ENCODE measurements around the gene RPS6KB2. TPM values are rescaled to one million over a fixed set of nuclear protein-coding genes. Genes with fewer than 3 reads are reported as not detected.

The RPS6KB2 gene
- total and polyA plus RNA-seq, 2 experiments from 2014 or later: 29.5 to 41.3 TPM

- Histone ChIP-seq H3K36me3 (ENCODE audit: insufficient read depth) (no peaks in the 10 kb centered on the region), H3K27ac (ENCODE audit: low read depth) (peak overlapping the region; percentile 63), H3K9me2 (ENCODE audit: insufficient read depth) (no peaks in the 10 kb centered on the region), H3F3A (replicated peaks; ENCODE audit: low read depth) (0 out of 2 replicates have a peak, but pooled peaks cover 6% of the 10 kb centered on the region), H3K4me1 (ENCODE audit: insufficient read depth) (peaks cover 17% of the 10 kb centered on the region), H3K27me3 (ENCODE audit: insufficient read depth) (no peaks in the 10 kb centered on the region), H2AFZ (no peak overlapping the region), H3K4me3 (peak overlapping the region; percentile 41; the same call in 1 of the 2 replicates), H3K4me2 (peak overlapping the region; percentile 72), H4K20me1 (replicated peaks; ENCODE audit: insufficient read depth) (peaks cover 8% of the 10 kb centered on the region; the same call in 1 of the 2 replicates), H3K79me2 (replicated peaks; ENCODE audit: insufficient read depth) (peaks cover 16% of the 10 kb centered on the region)
- no peak for DNase-seq (ENCODE audit: low spot score)
- TF ChIP-seq ZNF331 (CRISPR knock-in tag; IDR thresholded peaks at IDR 0.05; ENCODE audit: low read depth): no peak
- no peak for TF ChIP-seq POLR2AphosphoS5 (IDR thresholded peaks at IDR 0.05; ENCODE audit: low read depth)
- TF ChIP-seq EZH2 (IDR thresholded peaks at IDR 0.05; ENCODE audit: low read depth, unreplicated experiment): no peak
- Mint-ChIP-seq H3K27me3 (ENCODE audit: insufficient read depth, low read depth, poor library complexity) (peaks cover 16% of the 10 kb centered on the region), H3K27ac (peak overlapping the region; percentile 87), H3K4me3 (peak overlapping the region; percentile 43; the same call in 2 of the 3 replicates), H3K36me3 (ENCODE audit: low read depth) (peaks cover 47% of the 10 kb centered on the region), H3K4me1 (peaks cover 38% of the 10 kb centered on the region), H3K9me3 (no peaks in the 10 kb centered on the region)
- ATAC-seq: no peak
These were observed 32.1 kb upstream of the RPS6KB2 start for GRCh38 chr11:67396259-67396581.

DNA sequence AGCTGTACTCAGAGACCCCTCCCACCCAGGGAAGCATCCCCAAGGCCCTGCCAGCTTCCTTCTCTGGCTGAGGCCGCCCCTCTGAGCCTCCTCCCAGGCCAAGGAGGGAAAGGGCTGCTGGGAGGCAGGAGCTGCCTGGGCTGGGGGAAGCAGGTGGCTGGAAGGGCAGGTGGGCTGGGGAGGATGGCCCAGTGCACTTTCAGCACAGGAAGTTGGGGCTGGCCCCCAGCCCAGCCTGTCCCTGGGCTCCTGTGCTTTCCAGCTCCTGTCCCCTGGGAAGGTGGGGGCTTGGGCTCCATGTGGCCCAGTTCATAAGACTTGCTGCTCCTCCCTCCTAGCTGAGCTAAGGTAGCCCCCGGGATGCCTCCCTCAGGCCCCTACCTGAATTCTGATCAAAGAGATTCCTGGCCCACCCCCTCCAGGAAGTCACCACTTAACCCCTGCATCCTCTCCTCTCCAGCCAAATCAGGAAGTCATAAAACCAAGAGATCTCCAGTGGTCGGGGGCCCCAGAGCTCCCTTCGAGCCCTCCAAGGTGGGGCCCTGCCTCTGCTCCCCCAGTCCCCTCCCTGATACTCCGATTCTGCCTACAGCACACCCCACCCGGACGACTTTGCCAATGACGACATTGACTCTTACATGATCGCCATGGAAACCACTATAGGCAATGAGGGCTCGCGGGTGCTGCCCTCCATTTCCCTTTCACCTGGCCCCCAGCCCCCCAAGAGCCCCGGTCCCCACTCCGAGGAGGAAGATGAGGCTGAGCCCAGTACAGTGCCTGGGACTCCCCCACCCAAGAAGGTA is 31.5 kb upstream of the RPS6KB2 start:
- peaks cover 8% of the 10 kb centered on the region; the same call in 1 of the 2 replicates for H4K20me1 ChIP-seq (replicated peaks; ENCODE audit: insufficient read depth)
- H2AFZ ChIP-seq: no peak overlapping the region
- H3K4me3 Mint-ChIP-seq: peak overlapping the region; percentile 60; the same call in 2 of the 3 replicates
- H3K4me3 ChIP-seq: peak overlapping the region; percentile 41
- DNase-seq (ENCODE audit: low spot score) (peak; percentile 58), ATAC-seq (no peak)
- H3K4me2 ChIP-seq: peak overlapping the region; percentile 72
- peaks cover 17% of the 10 kb centered on the region for H3K4me1 ChIP-seq (ENCODE audit: insufficient read depth)
- peaks cover 47% of the 10 kb centered on the region for H3K36me3 Mint-ChIP-seq (ENCODE audit: low read depth)
- no peaks in the 10 kb centered on the region for H3K27me3 ChIP-seq (ENCODE audit: insufficient read depth)
- H3K36me3 ChIP-seq (ENCODE audit: insufficient read depth): no peaks in the 10 kb centered on the region
- H3K9me3 Mint-ChIP-seq: no peaks in the 10 kb centered on the region
- H3K27me3 Mint-ChIP-seq (ENCODE audit: insufficient read depth, low read depth, poor library complexity): peaks cover 14% of the 10 kb centered on the region
- TF ChIP-seq POLR2AphosphoS5 (IDR thresholded peaks at IDR 0.05; ENCODE audit: low read depth) (peak; percentile 40), JUNB (IDR thresholded peaks at IDR 0.05; ENCODE audit: unreplicated experiment) (no peak)
- peak overlapping the region; percentile 63 for H3K27ac ChIP-seq (ENCODE audit: low read depth)
- peaks cover 16% of the 10 kb centered on the region for H3K79me2 ChIP-seq (replicated peaks; ENCODE audit: insufficient read depth)
- peak overlapping the region; percentile 87 for H3K27ac Mint-ChIP-seq
- H3K4me1 Mint-ChIP-seq: peaks cover 36% of the 10 kb centered on the region
- 0 out of 2 replicates have a peak, but pooled peaks cover 4% of the 10 kb centered on the region for H3F3A ChIP-seq (replicated peaks; ENCODE audit: low read depth)
- H3K9me2 ChIP-seq (ENCODE audit: insufficient read depth): no peaks in the 10 kb centered on the region

GRCh38 chr11:67397536-67397935 is 30.8 kb upstream of the RPS6KB2 start:
- DNase-seq (ENCODE audit: low spot score): no peak
- no peak overlapping the region; the same call in 2 of the 3 replicates for H3K4me3 Mint-ChIP-seq
- TF ChIP-seq STAT1 (IDR thresholded peaks at IDR 0.05; ENCODE audit: unreplicated experiment) (no peak), CREB1 (CRISPR knock-in tag; IDR thresholded peaks at IDR 0.05; ENCODE audit: low read depth) (no peak)
- TF ChIP-seq, protein P1, sequence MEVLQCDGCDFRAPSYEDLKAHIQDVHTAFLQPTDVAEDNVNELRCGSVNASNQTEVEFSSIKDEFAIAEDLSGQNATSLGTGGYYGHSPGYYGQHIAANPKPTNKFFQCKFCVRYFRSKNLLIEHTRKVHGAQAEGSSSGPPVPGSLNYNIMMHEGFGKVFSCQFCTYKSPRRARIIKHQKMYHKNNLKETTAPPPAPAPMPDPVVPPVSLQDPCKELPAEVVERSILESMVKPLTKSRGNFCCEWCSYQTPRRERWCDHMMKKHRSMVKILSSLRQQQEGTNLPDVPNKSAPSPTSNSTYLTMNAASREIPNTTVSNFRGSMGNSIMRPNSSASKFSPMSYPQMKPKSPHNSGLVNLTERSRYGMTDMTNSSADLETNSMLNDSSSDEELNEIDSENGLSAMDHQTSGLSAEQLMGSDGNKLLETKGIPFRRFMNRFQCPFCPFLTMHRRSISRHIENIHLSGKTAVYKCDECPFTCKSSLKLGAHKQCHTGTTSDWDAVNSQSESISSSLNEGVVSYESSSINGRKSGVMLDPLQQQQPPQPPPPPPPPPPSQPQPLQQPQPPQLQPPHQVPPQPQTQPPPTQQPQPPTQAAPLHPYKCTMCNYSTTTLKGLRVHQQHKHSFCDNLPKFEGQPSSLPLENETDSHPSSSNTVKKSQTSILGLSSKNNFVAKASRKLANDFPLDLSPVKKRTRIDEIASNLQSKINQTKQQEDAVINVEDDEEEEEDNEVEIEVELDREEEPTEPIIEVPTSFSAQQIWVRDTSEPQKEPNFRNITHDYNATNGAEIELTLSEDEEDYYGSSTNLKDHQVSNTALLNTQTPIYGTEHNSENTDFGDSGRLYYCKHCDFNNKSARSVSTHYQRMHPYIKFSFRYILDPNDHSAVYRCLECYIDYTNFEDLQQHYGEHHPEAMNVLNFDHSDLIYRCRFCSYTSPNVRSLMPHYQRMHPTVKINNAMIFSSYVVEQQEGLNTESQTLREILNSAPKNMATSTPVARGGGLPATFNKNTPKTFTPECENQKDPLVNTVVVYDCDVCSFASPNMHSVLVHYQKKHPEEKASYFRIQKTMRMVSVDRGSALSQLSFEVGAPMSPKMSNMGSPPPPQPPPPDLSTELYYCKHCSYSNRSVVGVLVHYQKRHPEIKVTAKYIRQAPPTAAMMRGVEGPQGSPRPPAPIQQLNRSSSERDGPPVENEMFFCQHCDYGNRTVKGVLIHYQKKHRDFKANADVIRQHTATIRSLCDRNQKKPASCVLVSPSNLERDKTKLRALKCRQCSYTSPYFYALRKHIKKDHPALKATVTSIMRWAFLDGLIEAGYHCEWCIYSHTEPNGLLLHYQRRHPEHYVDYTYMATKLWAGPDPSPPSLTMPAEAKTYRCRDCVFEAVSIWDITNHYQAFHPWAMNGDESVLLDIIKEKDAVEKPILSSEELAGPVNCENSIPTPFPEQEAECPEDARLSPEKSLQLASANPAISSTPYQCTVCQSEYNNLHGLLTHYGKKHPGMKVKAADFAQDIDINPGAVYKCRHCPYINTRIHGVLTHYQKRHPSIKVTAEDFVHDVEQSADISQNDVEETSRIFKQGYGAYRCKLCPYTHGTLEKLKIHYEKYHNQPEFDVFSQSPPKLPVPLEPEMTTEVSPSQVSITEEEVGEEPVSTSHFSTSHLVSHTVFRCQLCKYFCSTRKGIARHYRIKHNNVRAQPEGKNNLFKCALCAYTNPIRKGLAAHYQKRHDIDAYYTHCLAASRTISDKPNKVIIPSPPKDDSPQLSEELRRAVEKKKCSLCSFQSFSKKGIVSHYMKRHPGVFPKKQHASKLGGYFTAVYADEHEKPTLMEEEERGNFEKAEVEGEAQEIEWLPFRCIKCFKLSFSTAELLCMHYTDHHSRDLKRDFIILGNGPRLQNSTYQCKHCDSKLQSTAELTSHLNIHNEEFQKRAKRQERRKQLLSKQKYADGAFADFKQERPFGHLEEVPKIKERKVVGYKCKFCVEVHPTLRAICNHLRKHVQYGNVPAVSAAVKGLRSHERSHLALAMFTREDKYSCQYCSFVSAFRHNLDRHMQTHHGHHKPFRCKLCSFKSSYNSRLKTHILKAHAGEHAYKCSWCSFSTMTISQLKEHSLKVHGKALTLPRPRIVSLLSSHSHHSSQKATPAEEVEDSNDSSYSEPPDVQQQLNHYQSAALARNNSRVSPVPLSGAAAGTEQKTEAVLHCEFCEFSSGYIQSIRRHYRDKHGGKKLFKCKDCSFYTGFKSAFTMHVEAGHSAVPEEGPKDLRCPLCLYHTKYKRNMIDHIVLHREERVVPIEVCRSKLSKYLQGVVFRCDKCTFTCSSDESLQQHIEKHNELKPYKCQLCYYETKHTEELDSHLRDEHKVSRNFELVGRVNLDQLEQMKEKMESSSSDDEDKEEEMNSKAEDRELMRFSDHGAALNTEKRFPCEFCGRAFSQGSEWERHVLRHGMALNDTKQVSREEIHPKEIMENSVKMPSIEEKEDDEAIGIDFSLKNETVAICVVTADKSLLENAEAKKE (CRISPR knock-in tag; IDR thresholded peaks at IDR 0.05): no peak

More at GRCh38 chr11:67397536-67397935, 30.8 kb upstream of the RPS6KB2 start:
- Mint-ChIP-seq H3K9me3 (no peaks in the 10 kb centered on the region), H3K36me3 (ENCODE audit: low read depth) (peaks cover 47% of the 10 kb centered on the region), H3K27ac (peak overlapping the region; percentile 56; the same call in 1 of the 2 replicates), H3K27me3 (ENCODE audit: insufficient read depth, low read depth, poor library complexity) (peaks cover 14% of the 10 kb centered on the region), H3K4me1 (peaks cover 33% of the 10 kb centered on the region)
- Histone ChIP-seq H3K36me3 (ENCODE audit: insufficient read depth) (no peaks in the 10 kb centered on the region), H3K4me3 (no peak overlapping the region), H3K79me2 (replicated peaks; ENCODE audit: insufficient read depth) (peaks cover 16% of the 10 kb centered on the region), H3K27ac (ENCODE audit: low read depth) (no peak overlapping the region), H3F3A (replicated peaks; ENCODE audit: low read depth) (0 out of 2 replicates have a peak, but pooled peaks cover 4% of the 10 kb centered on the region), H3K4me2 (peak overlapping the region; percentile 72; the same call in 1 of the 2 replicates), H4K20me1 (replicated peaks; ENCODE audit: insufficient read depth) (peaks cover 8% of the 10 kb centered on the region; the same call in 1 of the 2 replicates), H3K4me1 (ENCODE audit: insufficient read depth) (peaks cover 24% of the 10 kb centered on the region), H3K9me2 (ENCODE audit: insufficient read depth) (no peaks in the 10 kb centered on the region), H3K27me3 (ENCODE audit: insufficient read depth) (no peaks in the 10 kb centered on the region), H2AFZ (no peak overlapping the region)
- no peak for ATAC-seq
